ENCODE measurements around the gene LARGE1. TPM values are rescaled to one million over a fixed set of nuclear protein-coding genes. Genes with fewer than 3 reads are reported as not detected.

LARGE1 gene
- total RNA-seq, 1 donor from 2014 or later: 195 TPM

- H3K36me3 Mint-ChIP-seq (ENCODE audit: insufficient read depth): peaks cover 13% of the 10 kb centered on the region
Measured at GRCh38 chr22:33405194-33405593, 515.1 kb downstream of the LARGE1 start.

GRCh38 chr22:33404723-33405122 lies 515.6 kb downstream of the LARGE1 start:
- no peak for DNase-seq (ENCODE audit: low spot score, unreplicated experiment)
- Mint-ChIP-seq H3K27me3 (no peaks in the 10 kb centered on the region), H3K36me3 (ENCODE audit: insufficient read depth) (peaks cover 16% of the 10 kb centered on the region), H3K9me3 (ENCODE audit: low read depth) (no peaks in the 10 kb centered on the region), H3K27ac (no peak overlapping the region), H3K4me1 (ENCODE audit: low read depth) (peaks cover 2% of the 10 kb centered on the region), H3K4me3 (ENCODE audit: low read depth) (no peak overlapping the region)
- TF ChIP-seq CTCF (IDR thresholded peaks at IDR 0.05; ENCODE audit: unreplicated experiment): no peak

More at GRCh38 chr22:33405194-33405593, 515.1 kb downstream of the LARGE1 start:
- no peak for DNase-seq (ENCODE audit: low spot score, unreplicated experiment)
- no peak overlapping the region for H3K4me3 Mint-ChIP-seq (ENCODE audit: low read depth)
- TF ChIP-seq CTCF (IDR thresholded peaks at IDR 0.05; ENCODE audit: unreplicated experiment): no peak
- H3K9me3 Mint-ChIP-seq (ENCODE audit: low read depth): no peaks in the 10 kb centered on the region
- no peaks in the 10 kb centered on the region for H3K27me3 Mint-ChIP-seq
- no peak overlapping the region for H3K27ac Mint-ChIP-seq
- H3K4me1 Mint-ChIP-seq (ENCODE audit: low read depth): peaks cover 2% of the 10 kb centered on the region

- no peak for DNase-seq (ENCODE audit: low spot score, unreplicated experiment)
- Mint-ChIP-seq H3K4me3 (ENCODE audit: low read depth) (no peak overlapping the region), H3K27me3 (no peaks in the 10 kb centered on the region), H3K27ac (no peak overlapping the region), H3K9me3 (ENCODE audit: low read depth) (no peaks in the 10 kb centered on the region), H3K36me3 (ENCODE audit: insufficient read depth) (peaks cover 20% of the 10 kb centered on the region), H3K4me1 (ENCODE audit: low read depth) (peaks cover 2% of the 10 kb centered on the region)
- TF ChIP-seq CTCF (IDR thresholded peaks at IDR 0.05; ENCODE audit: unreplicated experiment): no peak
Measured at GRCh38 chr22:33402325-33402724, 518.0 kb downstream of the LARGE1 start.

GRCh38 chr22:33401291-33401690 lies 519.0 kb downstream of the LARGE1 start:
- DNase-seq (ENCODE audit: low spot score, unreplicated experiment): no peak
- Mint-ChIP-seq H3K27ac (peak overlapping the region; percentile 64), H3K36me3 (ENCODE audit: insufficient read depth) (peaks cover 22% of the 10 kb centered on the region), H3K27me3 (no peaks in the 10 kb centered on the region), H3K9me3 (ENCODE audit: low read depth) (no peaks in the 10 kb centered on the region), H3K4me3 (ENCODE audit: low read depth) (no peak overlapping the region), H3K4me1 (ENCODE audit: low read depth) (peaks cover 2% of the 10 kb centered on the region)
- no peak for TF ChIP-seq CTCF (IDR thresholded peaks at IDR 0.05; ENCODE audit: unreplicated experiment)

- Mint-ChIP-seq H3K4me1 (ENCODE audit: low read depth) (peaks cover 2% of the 10 kb centered on the region), H3K27ac (peak overlapping the region; percentile 64), H3K9me3 (ENCODE audit: low read depth) (no peaks in the 10 kb centered on the region), H3K27me3 (no peaks in the 10 kb centered on the region), H3K4me3 (ENCODE audit: low read depth) (no peak overlapping the region), H3K36me3 (ENCODE audit: insufficient read depth) (peaks cover 19% of the 10 kb centered on the region)
- no peak for DNase-seq (ENCODE audit: low spot score, unreplicated experiment)
- TF ChIP-seq CTCF (IDR thresholded peaks at IDR 0.05; ENCODE audit: unreplicated experiment): no peak
Measured at GRCh38 chr22:33400891-33401290, 519.4 kb downstream of the LARGE1 start.
